HepG2 (cell line): Measurements from ENCODE around the gene GADD45B. TPM values are rescaled to one million over a fixed set of nuclear protein-coding genes. Genes with fewer than 3 reads are reported as not detected.

Experiments
- ETV6 ChIP-seq: sonication (generic); formaldehyde crosslinking; conservative IDR thresholded peaks from 2 replicates; pipeline ENCODE4 v1.4.0; 2020; ENCODE audit warnings: missing genetic modification reagents
- HINFP ChIP-seq: sonication (generic); formaldehyde crosslinking; IDR thresholded peaks from 2 replicates; pipeline ENCODE4 v1.4.0; 2020; ENCODE audit warnings: low read depth, mild to moderate bottlenecking, missing genetic modification reagents
- NFE2L1 ChIP-seq: sonication (generic); formaldehyde crosslinking; IDR thresholded peaks from 2 replicates; pipeline ENCODE4 v1.4.0; 2020; ENCODE audit warnings: missing genetic modification reagents, mild to moderate bottlenecking, borderline replicate concordance
- SOX13 ChIP-seq, 3 experiments: fragments of 450-650 bp in 1 of 3; sonication (generic) in 1 of 3; formaldehyde crosslinking in 1 of 3; IDR thresholded peaks in 2 of 3; conservative IDR thresholded peaks in 1 of 3; 2 replicates each; pipeline versions ENCODE4 v1.5.0 to v1.6.1; 2016 to 2020; ENCODE audit warnings: antibody characterized with exemption in 1 of 3, mild to moderate bottlenecking in 1 of 3, missing compliant biosample characterization in 1 of 3, missing genetic modification reagents in 1 of 3, moderate library complexity in 1 of 3
- TFDP2 ChIP-seq: sonication (generic); formaldehyde crosslinking; IDR thresholded peaks from 2 replicates; pipeline ENCODE4 v1.4.0; 2020; ENCODE audit warnings: missing genetic modification reagents
- U2AF2 ChIP-seq: fragments of 200-400 bp; formaldehyde crosslinking; IDR thresholded peaks from 2 replicates; pipeline ENCODE4 v1.6.1; 2017; ENCODE audit warnings: low read depth, mild to moderate bottlenecking, low read length
- YY1 ChIP-seq: IDR thresholded peaks from 2 replicates; pipeline ENCODE4 v1.6.1; 2011; ENCODE audit warnings: low read length, low read depth, moderate library complexity, mild to moderate bottlenecking; ENCODE audit not compliant: insufficient read depth, insufficient replicate concordance
- ZFX ChIP-seq: sonication (generic); formaldehyde crosslinking; IDR thresholded peaks from 2 replicates; pipeline ENCODE4 v1.4.0; 2020; ENCODE audit warnings: mild to moderate bottlenecking, low read depth, missing genetic modification reagents, moderate library complexity
- polyA plus RNA-seq, 8 experiments: library from polyadenylated mRNA; depleted of rRNA in 3 of 8; stranded (reverse) in 7 of 8; unstranded in 1 of 8; fragments of >200 nt; fragmentation: Illumina TruSeq in 4 of 8; extraction: Trizol in 4 of 8; gene quantifications; 2 replicates each; pipeline versions ENCODE4 v1.2.1 to v1.2.3, GENCODE V29; 2011 to 2016; ENCODE audit warnings: low read depth in 4 of 8, missing spikeins in 1 of 8, mixed read lengths in 1 of 8; ENCODE audit not compliant: insufficient read depth in 1 of 8
- total RNA-seq, 5 experiments: library from RNA; depleted of rRNA; stranded (reverse); fragments of >200 nt; fragmentation: Illumina TruSeq; extraction: Trizol; gene quantifications; 2 replicates each; pipeline ENCODE4 v1.2.3, GENCODE V29; 2016; ENCODE audit warnings: low read depth in 1 of 5

GADD45B gene
- total and polyA plus RNA-seq, 2 of the 13 experiments (the other 11 are each of a cell fraction or from before 2014, with no cell fraction given), result 4.6 to 34.1 TPM

GRCh38 chr19:2475018-2475701 is 767 bp upstream of the GADD45B start (continued):
- TF ChIP-seq SOX13 (IDR thresholded peaks at IDR 0.05) (no peak), SOX13 (CRISPR knock-in tag; conservative IDR thresholded peaks at IDR 0.05 in 1 of 2, IDR thresholded peaks at IDR 0.05 in 1 of 2) (no peak; a peak in 1 of 4 replicates), ZFX (peak; percentile 33; the same call in 1 of the 2 replicates), YY1 (no peak), HINFP (CRISPR knock-in tag) (peak; percentile 29; the same call in 1 of the 2 replicates), NFE2L1 (CRISPR knock-in tag) (no peak), ETV6 (no peak), TFDP2 (CRISPR knock-in tag) (no peak), U2AF2 (no peak)
